Medulla oblongata (tissue), 1 donor: Measurements from ENCODE around the gene LTBP3.

Source experiments
- DNase-seq: peaks from one replicate; pipeline ENCODE4 v3.0.0-alpha.2; 2015; ENCODE audit errors: extremely low spot score

Gene LTBP3

DNA sequence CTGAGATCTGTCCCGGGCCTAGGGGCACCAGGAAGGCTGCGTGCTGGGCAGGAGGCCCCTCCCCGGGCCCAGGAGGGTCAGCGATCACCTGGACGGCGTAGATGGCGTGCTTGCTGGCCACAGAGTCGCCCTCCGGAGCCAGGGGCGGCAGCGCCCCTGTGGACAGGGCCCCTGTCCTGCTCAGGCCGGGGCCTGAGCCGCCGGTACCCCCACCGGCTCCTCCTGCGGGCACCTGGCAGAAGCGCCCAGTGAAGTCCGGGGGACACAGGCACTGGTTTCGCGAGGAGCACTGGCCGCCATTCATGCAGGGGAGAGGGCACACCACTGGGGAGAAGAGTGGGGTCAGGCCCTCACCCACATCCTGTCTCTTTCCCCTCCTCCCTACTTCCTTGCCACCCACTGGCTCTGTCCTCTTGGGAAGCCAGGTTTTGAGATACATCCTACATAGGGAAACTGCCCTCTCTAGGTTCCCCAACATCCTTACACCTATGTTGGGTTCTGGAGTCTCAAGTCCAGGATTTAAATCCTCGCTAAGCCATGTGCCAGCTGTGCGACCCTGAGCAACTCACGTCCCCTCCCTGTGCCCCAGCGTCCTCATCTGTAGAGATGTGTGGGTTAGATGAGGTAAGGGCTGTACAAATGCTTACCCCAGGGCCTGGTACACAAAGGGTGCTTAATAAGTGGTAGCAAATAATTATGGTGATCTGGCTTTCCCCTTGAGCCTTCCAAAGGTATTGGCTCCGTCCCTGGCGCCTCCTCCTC is 3.9 kb downstream of the LTBP3 start:
- DNase-seq = no peak

DNA sequence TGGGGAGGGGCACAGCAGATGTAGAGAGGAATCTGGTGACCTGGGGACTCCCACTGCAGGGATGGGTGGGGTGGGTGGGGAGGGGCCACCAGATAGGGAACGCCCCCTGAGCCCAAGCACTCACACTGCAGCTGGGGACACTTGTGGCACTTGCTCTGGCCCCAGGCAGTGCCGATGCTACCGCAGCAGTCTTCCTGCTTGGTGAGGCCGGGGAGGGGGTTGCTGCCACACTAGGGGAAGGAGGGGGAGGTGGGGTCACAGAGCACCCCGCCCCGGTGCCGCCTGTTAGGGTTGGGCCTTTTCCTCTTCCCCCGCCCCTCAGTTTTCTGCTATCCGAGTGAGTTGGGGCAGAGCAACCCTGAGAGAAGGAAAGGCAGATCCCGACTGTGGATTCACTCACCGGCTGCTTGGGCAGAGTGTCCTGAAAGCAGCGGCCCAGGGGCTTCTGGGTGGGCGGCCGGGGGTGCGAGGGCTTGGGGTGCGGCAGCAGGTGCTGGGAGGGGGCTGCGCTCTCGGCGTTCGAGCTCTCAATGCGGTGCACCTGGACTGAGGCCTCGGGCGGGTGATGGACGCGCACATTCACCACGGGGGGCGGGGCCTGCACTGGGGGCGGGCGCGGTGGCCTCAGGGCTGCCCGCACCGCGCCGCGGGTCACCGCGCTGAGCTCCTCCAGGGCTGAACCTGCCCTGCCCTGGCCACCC is 4.7 kb downstream of the LTBP3 start:
- DNase-seq = no peak

GRCh38 chr11:65552388-65552951 is 5.7 kb downstream of the LTBP3 start:
- no peak for DNase-seq

DNA sequence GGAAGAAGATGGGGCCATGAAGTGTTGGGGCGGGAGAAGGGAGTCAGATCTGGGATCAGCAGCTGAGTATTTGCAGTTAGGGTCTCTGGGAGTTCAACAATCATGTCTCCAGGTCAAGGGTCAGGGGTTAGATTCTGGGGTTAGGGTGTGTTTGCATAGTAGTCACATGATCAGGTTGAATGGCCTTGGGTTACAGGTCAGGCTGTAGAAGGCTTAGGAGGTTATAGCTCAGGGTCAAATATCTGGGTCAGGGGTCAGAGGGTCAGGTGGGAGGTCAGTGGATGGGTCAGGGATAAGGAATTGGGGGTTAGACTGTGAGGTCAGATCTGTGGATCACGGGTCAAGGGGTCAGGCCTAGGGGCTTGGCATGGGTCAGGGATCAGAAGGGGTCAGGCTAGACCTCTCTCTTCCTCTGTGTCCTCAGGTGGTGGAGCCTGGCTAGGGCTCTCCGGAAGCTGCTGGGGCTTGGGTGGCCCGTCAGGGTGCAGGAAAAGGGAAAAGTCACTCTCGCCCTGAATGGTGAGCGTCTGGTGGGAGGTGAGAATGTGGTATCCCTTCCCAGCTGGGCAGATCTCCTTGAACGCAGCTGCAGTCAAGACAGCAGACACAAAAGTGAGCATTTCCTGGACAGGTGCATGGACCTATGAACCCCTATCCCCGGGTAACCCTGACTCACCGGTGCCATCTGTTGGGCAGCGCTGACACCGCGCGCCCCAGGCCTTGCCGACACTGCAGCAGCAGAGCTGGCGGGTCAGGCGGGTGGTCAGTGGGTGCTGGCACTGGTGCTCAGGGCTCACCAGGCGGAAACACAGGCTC is 6.4 kb downstream of the LTBP3 start:
- no peak for DNase-seq

DNA sequence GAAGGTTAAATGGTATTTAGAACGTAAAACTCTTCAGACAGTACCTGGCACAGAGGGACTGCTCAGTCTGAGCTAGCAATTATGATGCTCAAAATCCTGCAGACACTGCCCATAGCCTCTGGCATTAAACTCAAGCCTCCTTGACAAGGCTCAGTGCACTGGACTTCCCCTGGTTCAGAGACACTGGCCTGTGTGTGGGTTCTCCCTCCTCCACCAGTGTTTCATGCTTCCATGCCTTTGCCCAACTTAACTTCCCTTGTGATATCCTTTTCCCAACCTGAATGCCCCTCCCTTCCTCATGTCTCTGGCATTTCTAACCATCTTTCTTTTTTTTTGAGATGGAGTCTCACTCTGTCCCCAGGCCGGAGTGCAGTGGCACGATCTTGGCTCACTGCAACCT is 9.1 kb downstream of the LTBP3 start:
- DNase-seq = no peak

DNA sequence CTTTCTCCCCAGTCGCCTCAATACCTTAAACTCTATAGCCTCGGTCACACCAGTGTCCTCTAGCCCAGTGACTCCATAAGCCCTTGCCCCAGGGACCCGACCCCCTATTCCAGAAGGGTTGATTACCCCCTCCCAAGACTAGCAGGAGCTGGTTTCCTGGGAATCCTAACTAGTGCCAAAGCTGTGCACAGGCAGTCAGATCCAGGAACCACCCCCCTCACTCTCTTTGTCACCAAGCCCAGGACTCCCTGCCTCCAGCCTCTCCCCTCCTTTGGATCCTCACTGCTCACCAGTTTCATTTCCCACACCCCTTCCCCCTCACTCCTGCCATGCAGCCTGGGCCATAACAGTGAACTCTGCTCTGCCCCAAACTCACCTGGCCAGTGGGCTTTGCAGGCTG is 9.8 kb downstream of the LTBP3 start:
- DNase-seq = peak; percentile 61

DNA sequence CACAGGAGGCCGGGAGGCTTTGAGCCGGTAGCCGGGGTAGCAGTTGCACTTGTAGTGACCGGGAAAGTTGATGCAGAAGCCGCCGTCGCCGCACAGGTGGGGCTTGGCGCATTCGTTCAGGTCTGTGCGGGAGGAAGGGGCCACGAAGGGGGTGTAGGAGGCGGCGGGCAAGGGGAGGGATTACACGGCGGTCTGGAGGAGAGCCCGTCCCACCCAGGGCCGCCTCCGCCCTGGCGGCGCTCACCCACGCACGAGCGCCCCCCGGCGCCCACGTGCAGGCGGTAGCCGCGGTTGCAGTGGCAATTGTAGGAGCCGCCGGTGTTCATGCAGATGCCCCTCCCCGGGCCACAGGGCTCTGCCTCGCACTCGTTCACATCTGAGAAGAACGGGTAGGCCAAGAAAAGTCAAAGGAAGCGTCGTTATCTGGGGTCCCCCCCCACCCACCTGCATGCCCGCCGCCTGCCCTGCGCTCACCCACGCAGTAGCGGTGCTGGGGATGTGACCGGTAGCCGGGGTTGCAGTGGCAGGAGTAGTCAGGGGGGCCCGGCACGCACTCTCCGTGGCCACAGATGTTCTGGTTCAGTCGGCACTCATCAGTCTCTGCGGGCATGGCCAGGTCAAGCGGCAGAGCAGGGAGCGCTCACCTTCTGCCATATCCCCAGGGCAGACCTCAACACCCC is 10.6 kb downstream of the LTBP3 start:
- DNase-seq = no peak

GRCh38 chr11:65546217-65546958 is 11.8 kb downstream of the LTBP3 start:
- DNase-seq = peak; percentile 46

GRCh38 chr11:65545853-65546216 is 12.3 kb downstream of the LTBP3 start:
- no peak for DNase-seq

- DNase-seq = no peak
These were observed 15.3 kb downstream of the LTBP3 start for GRCh38 chr11:65542738-65543390.

DNA sequence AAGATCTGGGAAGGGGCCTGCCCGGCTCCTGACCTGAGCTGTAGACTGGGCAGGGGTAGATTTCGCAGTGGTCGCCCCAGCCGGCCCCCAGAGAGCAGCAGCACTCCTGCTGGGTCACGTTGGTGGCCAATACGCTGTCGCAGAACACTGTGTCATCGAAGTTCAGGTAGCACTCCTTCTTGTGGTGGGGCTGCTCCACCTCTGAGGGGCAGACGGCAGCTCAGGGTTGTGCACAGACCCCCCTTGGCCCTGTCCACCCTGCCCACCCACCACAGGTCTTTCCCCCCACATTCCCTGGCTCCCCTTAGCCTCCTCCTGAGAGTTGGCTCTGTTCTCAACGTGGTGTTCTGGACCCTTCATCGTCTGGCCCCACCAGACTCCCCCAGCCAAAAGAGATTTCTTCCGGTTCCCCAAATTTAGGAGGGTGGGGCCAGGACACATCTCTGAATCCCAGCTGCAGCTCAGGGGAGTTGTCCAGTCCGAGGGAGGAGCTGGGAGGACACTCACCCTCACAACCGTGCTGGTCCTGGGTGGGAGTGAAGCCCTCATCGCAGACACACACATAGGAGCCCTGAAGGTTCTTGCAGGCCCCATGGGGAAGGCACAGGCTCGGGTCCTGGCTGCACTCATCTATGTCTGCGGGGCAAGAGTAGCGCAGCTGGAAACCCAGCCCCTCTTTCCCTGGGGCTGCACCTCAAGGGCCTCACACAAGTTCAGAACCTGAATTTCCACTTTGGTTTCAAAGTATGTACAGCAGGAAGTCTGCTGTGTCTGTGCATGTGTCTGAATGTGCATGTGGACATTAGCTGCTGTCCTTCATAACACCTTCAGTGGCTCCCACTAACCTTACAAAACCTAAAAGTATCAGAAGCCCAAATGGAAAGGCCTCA is 16.8 kb downstream of the LTBP3 start:
- no peak for DNase-seq

- DNase-seq = peak; percentile 90
These were observed 17.7 kb downstream of the LTBP3 start for GRCh38 chr11:65540290-65541092.

DNA sequence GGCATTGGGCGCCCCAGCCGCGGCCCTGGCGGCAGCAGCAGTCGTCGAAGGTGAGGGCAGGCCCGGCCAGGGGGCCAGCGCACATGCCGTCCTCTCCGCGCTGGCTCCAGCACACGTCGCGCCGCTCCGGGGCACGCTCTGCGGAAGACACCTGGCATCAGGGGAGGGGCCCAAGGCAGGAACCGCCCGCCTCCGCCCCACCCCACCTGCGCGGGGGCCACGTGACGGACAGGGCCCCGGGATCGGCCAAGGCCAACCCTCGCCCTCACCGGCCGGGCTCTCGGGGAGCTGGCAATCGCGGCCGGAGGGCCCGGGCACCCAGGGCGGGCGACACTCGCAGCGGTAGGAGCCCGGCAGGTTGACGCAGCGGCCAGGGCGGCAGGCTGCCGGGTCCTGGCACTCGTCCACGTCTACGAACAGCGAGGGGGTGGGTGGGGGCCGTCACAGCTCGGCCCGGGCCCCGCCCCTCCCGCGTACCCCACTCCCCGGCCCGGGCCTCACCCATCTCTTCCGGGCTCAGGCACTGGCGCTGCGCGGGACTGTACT is 18.3 kb downstream of the LTBP3 start:
- DNase-seq = no peak

GRCh38 chr11:65538915-65539743 is 19.0 kb downstream of the LTBP3 start:
- DNase-seq = no peak

GRCh38 chr11:65538232-65538914 is 19.8 kb downstream of the LTBP3 start:
- DNase-seq = no peak

DNA sequence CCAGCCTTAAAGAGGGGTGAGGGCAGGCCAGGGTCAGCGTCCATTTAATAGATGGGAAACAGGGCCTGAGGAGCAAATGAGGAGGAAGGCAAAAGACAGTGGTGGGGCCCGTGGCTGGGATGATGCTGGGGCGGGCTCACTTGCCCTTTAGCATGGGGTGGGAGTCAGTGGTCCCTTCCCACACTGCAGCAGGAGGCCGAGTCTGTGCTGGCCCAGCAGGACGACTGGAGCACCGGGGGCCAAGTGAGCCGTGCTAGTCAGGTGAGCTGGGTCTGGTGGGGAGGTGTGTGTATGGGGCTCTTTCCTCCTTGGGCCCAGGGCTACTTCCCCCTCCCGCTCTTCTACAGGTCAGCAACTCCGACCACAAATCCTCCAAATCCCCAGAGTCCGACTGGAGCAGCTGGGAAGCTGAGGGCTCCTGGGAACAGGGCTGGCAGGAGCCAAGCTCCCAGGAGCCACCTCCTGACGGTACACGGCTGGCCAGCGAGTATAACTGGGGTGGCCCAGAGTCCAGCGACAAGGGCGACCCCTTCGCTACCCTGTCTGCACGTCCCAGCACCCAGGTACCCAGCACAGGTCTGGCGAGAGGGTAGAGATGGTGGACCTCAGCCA is 20.4 kb downstream of the LTBP3 start:
- no peak for DNase-seq

- no peak for DNase-seq
These were observed 20.9 kb downstream of the LTBP3 start for GRCh38 chr11:65537296-65537597.
